HEK293 (cell line): Measurements from ENCODE around the gene PPM1E.

Experiments
- CTCF ChIA-PET: fragments of 350-600 bp; formaldehyde crosslinking; extraction: SDS; loops from one replicate; lab custom pipeline; 2021; ENCODE audit warnings: antibody characterized with exemption; lab: Yijun Ruan, JAX
- POLR2A ChIA-PET: fragments of 300-600 bp; formaldehyde crosslinking; extraction: SDS; loops from one replicate; lab custom pipeline; 2020; ENCODE audit warnings: antibody characterized with exemption, inconsistent platforms; lab: Yijun Ruan, JAX
- H3K27ac ChIP-seq: fragments of 200-500 bp; sonication (Bioruptor generic); 2 replicates; pipeline ENCODE4 v1.5.1; 2014; ENCODE audit warnings: low read depth, low read length, control low read depth, inconsistent platforms; ENCODE audit errors: extremely low read depth
- H3K36me3 ChIP-seq, 2 experiments: fragments of 200-500 bp in 1 of 2; sonication (Bioruptor generic) in 1 of 2; 1 replicate in 1 of 2; 2 replicates in 1 of 2; pipeline ENCODE4 v1.5.1; 2014 to 2017; ENCODE audit warnings: inconsistent platforms in 2 of 2, low read length in 2 of 2; ENCODE audit not compliant: control insufficient read depth in 2 of 2, insufficient read depth in 1 of 2
- H3K4me1 ChIP-seq: fragments of 200-500 bp; sonication (Bioruptor generic); 2 replicates; pipeline ENCODE4 v1.5.1; 2014; ENCODE audit warnings: mild to moderate bottlenecking, low read length, inconsistent platforms; ENCODE audit not compliant: control insufficient read depth, insufficient read depth
- H3K4me3 ChIP-seq: 2 replicates; pipeline ENCODE4 v1.5.1; 2011; ENCODE audit warnings: low read depth, mild to moderate bottlenecking, control low read depth, low read length, moderate library complexity
- H3K9me3 ChIP-seq: fragments of 200-500 bp; sonication (Bioruptor generic); 2 replicates; pipeline ENCODE4 v1.5.1; 2014; ENCODE audit warnings: low read depth, low read length, inconsistent platforms; ENCODE audit not compliant: control insufficient read depth, insufficient read depth
- EGR2 ChIP-seq: fragments of 450-650 bp; formaldehyde crosslinking; IDR thresholded peaks from 2 replicates; pipeline ENCODE4 v1.5.1; 2016; ENCODE audit warnings: low read depth, missing biosample characterization, missing genetic modification characterization
- GLI4 ChIP-seq: fragments of 450-650 bp; formaldehyde crosslinking; IDR thresholded peaks from 2 replicates; pipeline ENCODE4 v1.5.1; 2016; ENCODE audit warnings: missing biosample characterization, missing genetic modification characterization
- KLF9 ChIP-seq: fragments of 450-650 bp; formaldehyde crosslinking; IDR thresholded peaks from 2 replicates; pipeline ENCODE4 v1.5.1; 2016; ENCODE audit warnings: missing biosample characterization, missing genetic modification characterization, low read depth
- PRDM1 ChIP-seq: fragments of 450-650 bp; formaldehyde crosslinking; IDR thresholded peaks from 2 replicates; pipeline ENCODE4; 2016; ENCODE audit warnings: missing biosample characterization, missing genetic modification characterization
- REPIN1 ChIP-seq: fragments of 450-650 bp; formaldehyde crosslinking; IDR thresholded peaks from 2 replicates; pipeline ENCODE4 v1.5.1; 2017; ENCODE audit warnings: missing biosample characterization, missing genetic modification characterization, low read depth
- SCRT2 ChIP-seq: fragments of 450-650 bp; formaldehyde crosslinking; IDR thresholded peaks from 2 replicates; pipeline ENCODE4 v1.5.1; 2016; ENCODE audit warnings: missing biosample characterization, missing genetic modification characterization
- YY2 ChIP-seq: fragments of 450-650 bp; formaldehyde crosslinking; IDR thresholded peaks from 2 replicates; pipeline ENCODE4 v1.5.1; 2016; ENCODE audit warnings: missing biosample characterization, missing genetic modification characterization
- ZFHX2 ChIP-seq: fragments of 450-650 bp; formaldehyde crosslinking; conservative IDR thresholded peaks from 2 replicates; pipeline ENCODE4 v1.5.1; 2016; ENCODE audit warnings: missing biosample characterization, missing genetic modification characterization
- ZFP69B ChIP-seq: fragments of 450-650 bp; formaldehyde crosslinking; IDR thresholded peaks from 2 replicates; pipeline ENCODE4 v1.5.1; 2016; ENCODE audit warnings: missing biosample characterization, missing genetic modification characterization
- ZIC2 ChIP-seq: fragments of 450-650 bp; formaldehyde crosslinking; IDR thresholded peaks from 2 replicates; pipeline ENCODE4 v1.5.1; 2016; ENCODE audit warnings: missing biosample characterization, missing genetic modification characterization
- ZNF114 ChIP-seq: fragments of 450-650 bp; formaldehyde crosslinking; IDR thresholded peaks from 2 replicates; pipeline ENCODE4 v1.5.0; 2017; ENCODE audit warnings: missing biosample characterization, missing genetic modification characterization
- ZNF121 ChIP-seq: fragments of 450-650 bp; formaldehyde crosslinking; IDR thresholded peaks from 2 replicates; pipeline ENCODE4 v1.5.1; 2016; ENCODE audit warnings: missing biosample characterization, missing genetic modification characterization
- ZNF133 ChIP-seq: fragments of 450-650 bp; formaldehyde crosslinking; IDR thresholded peaks from 2 replicates; pipeline ENCODE4 v1.5.1; 2016; ENCODE audit warnings: missing biosample characterization, missing genetic modification characterization
- ZNF18 ChIP-seq: fragments of 450-650 bp; formaldehyde crosslinking; IDR thresholded peaks from 2 replicates; pipeline ENCODE4 v1.5.1; 2016; ENCODE audit warnings: missing biosample characterization, missing genetic modification characterization
- ZNF2 ChIP-seq: fragments of 450-650 bp; formaldehyde crosslinking; IDR thresholded peaks from 2 replicates; pipeline ENCODE4 v1.5.1; 2016; ENCODE audit warnings: missing biosample characterization, missing genetic modification characterization
- ZNF202 ChIP-seq: fragments of 450-650 bp; formaldehyde crosslinking; IDR thresholded peaks from 2 replicates; pipeline ENCODE4 v1.5.1; 2016; ENCODE audit warnings: missing biosample characterization, missing genetic modification characterization, borderline replicate concordance
- ZNF223 ChIP-seq: fragments of 450-650 bp; formaldehyde crosslinking; IDR thresholded peaks from 2 replicates; pipeline ENCODE4 v1.5.1; 2016; ENCODE audit warnings: missing biosample characterization, missing genetic modification characterization
- ZNF302 ChIP-seq: fragments of 450-650 bp; formaldehyde crosslinking; IDR thresholded peaks from 2 replicates; pipeline ENCODE4 v1.5.1; 2016; ENCODE audit warnings: missing biosample characterization, missing genetic modification characterization, low read depth
- ZNF311 ChIP-seq: fragments of 450-650 bp; formaldehyde crosslinking; IDR thresholded peaks from 2 replicates; pipeline ENCODE4 v1.5.1; 2017; ENCODE audit warnings: missing biosample characterization, missing genetic modification characterization, borderline replicate concordance
- ZNF350 ChIP-seq: fragments of 450-650 bp; formaldehyde crosslinking; IDR thresholded peaks from 2 replicates; pipeline ENCODE4 v1.5.0; 2017; ENCODE audit warnings: missing biosample characterization, mild to moderate bottlenecking, missing genetic modification characterization
- ZNF423 ChIP-seq: fragments of 450-650 bp; formaldehyde crosslinking; IDR thresholded peaks from 2 replicates; pipeline ENCODE4 v1.5.1; 2016; ENCODE audit warnings: missing biosample characterization, missing genetic modification characterization
- ZNF426 ChIP-seq: fragments of 450-650 bp; formaldehyde crosslinking; IDR thresholded peaks from 2 replicates; pipeline ENCODE4 v1.5.1; 2017; ENCODE audit warnings: missing biosample characterization, missing genetic modification characterization, mild to moderate bottlenecking, inconsistent platforms, moderate library complexity
- ZNF473 ChIP-seq: fragments of 450-650 bp; formaldehyde crosslinking; IDR thresholded peaks from 2 replicates; pipeline ENCODE4 v1.5.1; 2017; ENCODE audit warnings: missing biosample characterization, missing genetic modification characterization
- ZNF514 ChIP-seq: fragments of 450-650 bp; formaldehyde crosslinking; IDR thresholded peaks from 2 replicates; pipeline ENCODE4 v1.5.1; 2016; ENCODE audit warnings: missing biosample characterization, missing genetic modification characterization
- ZNF626 ChIP-seq: fragments of 450-650 bp; sonication (Bioruptor Pico); formaldehyde crosslinking; IDR thresholded peaks from 2 replicates; pipeline ENCODE4 v1.5.1; 2018; ENCODE audit warnings: missing biosample characterization, missing genetic modification characterization, inconsistent platforms
- ZNF639 ChIP-seq: fragments of 450-650 bp; formaldehyde crosslinking; IDR thresholded peaks from 2 replicates; pipeline ENCODE4 v1.5.1; 2016; ENCODE audit warnings: missing biosample characterization, missing genetic modification characterization
- ZNF654 ChIP-seq: fragments of 450-650 bp; formaldehyde crosslinking; IDR thresholded peaks from 2 replicates; pipeline ENCODE4 v1.5.1; 2016; ENCODE audit warnings: low read depth, missing biosample characterization, missing genetic modification characterization
- ZNF660 ChIP-seq: fragments of 450-650 bp; IDR thresholded peaks from 2 replicates; pipeline ENCODE4 v1.5.1; 2018; ENCODE audit warnings: missing biosample characterization, mild to moderate bottlenecking, missing genetic modification characterization
- ZNF664 ChIP-seq: fragments of 450-650 bp; formaldehyde crosslinking; IDR thresholded peaks from 2 replicates; pipeline ENCODE4 v1.5.1; 2016; ENCODE audit warnings: missing biosample characterization, missing genetic modification characterization
- ZNF677 ChIP-seq: fragments of 450-650 bp; IDR thresholded peaks from 2 replicates; pipeline ENCODE4 v1.5.0; 2018; ENCODE audit warnings: missing biosample characterization, mild to moderate bottlenecking, missing genetic modification characterization, moderate library complexity
- ZNF791 ChIP-seq: fragments of 450-650 bp; formaldehyde crosslinking; IDR thresholded peaks from 2 replicates; pipeline ENCODE4 v1.5.1; 2016; ENCODE audit warnings: missing biosample characterization, missing genetic modification characterization
- ZSCAN23 ChIP-seq: fragments of 450-650 bp; formaldehyde crosslinking; IDR thresholded peaks from 2 replicates; pipeline ENCODE4 v1.5.1; 2016; ENCODE audit warnings: missing biosample characterization, missing genetic modification characterization
- TF ChIP-seq, protein P1 (sequence below): fragments of 450-650 bp; formaldehyde crosslinking; IDR thresholded peaks from 2 replicates; pipeline ENCODE4; 2016; ENCODE audit warnings: missing biosample characterization, missing genetic modification characterization

PPM1E gene

GRCh38 chr17:58758890-58759289 lies 3.2 kb downstream of the PPM1E start:
- H3K4me3 ChIP-seq = no peak overlapping the region
- no peaks in the 10 kb centered on the region; a peak in 1 of 3 replicates for H3K36me3 ChIP-seq
- ChIA-PET CTCF (interaction anchor here (0.5 kb wide), 1 partner anchor 754 kb away, joined by 3 read pairs; no protein-coding TSS in a partner anchor), POLR2A (no interaction called here)
- no peaks in the 10 kb centered on the region for H3K9me3 ChIP-seq
- no peak for TF ChIP-seq ZNF423
- TF ChIP-seq ZNF639 (tag by site-specific recombination) = no peak
- no peak for TF ChIP-seq ZNF654 (tag by site-specific recombination)
- no peak for TF ChIP-seq GLI4
- TF ChIP-seq ZNF473 (tag by site-specific recombination) = no peak
- no peak for TF ChIP-seq ZNF626
- no peak for TF ChIP-seq ZNF677 (tag by site-specific recombination)
- TF ChIP-seq ZNF223 (tag by site-specific recombination) = no peak
- TF ChIP-seq ZNF791 (tag by site-specific recombination) = no peak
- TF ChIP-seq, protein P1, sequence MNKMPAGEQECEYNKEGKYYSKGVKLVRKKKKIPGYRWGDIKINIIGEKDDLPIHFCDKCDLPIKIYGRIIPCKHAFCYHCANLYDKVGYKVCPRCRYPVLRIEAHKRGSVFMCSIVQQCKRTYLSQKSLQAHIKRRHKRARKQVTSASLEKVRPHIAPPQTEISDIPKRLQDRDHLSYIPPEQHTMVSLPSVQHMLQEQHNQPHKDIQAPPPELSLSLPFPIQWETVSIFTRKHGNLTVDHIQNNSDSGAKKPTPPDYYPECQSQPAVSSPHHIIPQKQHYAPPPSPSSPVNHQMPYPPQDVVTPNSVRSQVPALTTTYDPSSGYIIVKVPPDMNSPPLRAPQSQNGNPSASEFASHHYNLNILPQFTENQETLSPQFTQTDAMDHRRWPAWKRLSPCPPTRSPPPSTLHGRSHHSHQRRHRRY (tag by site-specific recombination) = no peak
- no peak for TF ChIP-seq ZNF114 (tag by site-specific recombination)
- no peak for TF ChIP-seq ZNF426
- peak; percentile 67 for TF ChIP-seq ZFHX2
- TF ChIP-seq ZNF664 = peak; percentile 40; the same call in 1 of the 2 replicates
- peak; percentile 66 for TF ChIP-seq EGR2 (tag by site-specific recombination)
- no peak for TF ChIP-seq ZNF133 (tag by site-specific recombination)
- TF ChIP-seq ZNF350 = no peak
- TF ChIP-seq ZNF18 (tag by site-specific recombination) = peak; percentile 66; the same call in 1 of the 2 replicates
- TF ChIP-seq SCRT2 (tag by site-specific recombination) = peak; percentile 32; the same call in 1 of the 2 replicates
- no peak for TF ChIP-seq ZNF514 (tag by site-specific recombination)
- no peak for TF ChIP-seq ZNF202 (tag by site-specific recombination)
- TF ChIP-seq ZNF2 (tag by site-specific recombination) = no peak
- no peak overlapping the region for H3K27ac ChIP-seq
- H3K4me1 ChIP-seq = peaks cover 8% of the 10 kb centered on the region; the same call in 1 of the 2 replicates

- ChIA-PET CTCF (interaction anchor here (0.5 kb wide), 1 partner anchor 753 kb away, joined by 3 read pairs; no protein-coding TSS in a partner anchor), POLR2A (no interaction called here)
- Histone ChIP-seq H3K4me3 (no peak overlapping the region), H3K4me1 (peaks cover 8% of the 10 kb centered on the region; the same call in 1 of the 2 replicates), H3K27ac (no peak overlapping the region), H3K36me3 (no peaks in the 10 kb centered on the region; a peak in 1 of 3 replicates), H3K9me3 (no peaks in the 10 kb centered on the region)
- TF ChIP-seq ZIC2 (tag by site-specific recombination) (no peak), ZNF302 (no peak), ZFP69B (tag by site-specific recombination) (no peak), YY2 (no peak), ZSCAN23 (tag by site-specific recombination) (no peak), ZNF133 (tag by site-specific recombination) (no peak), ZNF311 (tag by site-specific recombination) (no peak), REPIN1 (tag by site-specific recombination) (no peak), ZNF121 (tag by site-specific recombination) (no peak), PRDM1 (tag by site-specific recombination) (no peak), ZNF660 (no peak), KLF9 (tag by site-specific recombination) (no peak)
Measured at GRCh38 chr17:58759522-58759921, 3.9 kb downstream of the PPM1E start.
